Stimulated activated CD8-positive, alpha-beta memory T cell treated with anti-CD3 and anti-CD28 coated beads, Interleukin-15, amount 100 ng/mL, for 24 hours (primary cell): ENCODE measurements around the gene OPTC.
"Not testable (repeated sequence)": the region's sequence is repeated elsewhere in the genome, so short reads cannot be mapped to it uniquely, and the experiment has no call there.

Experiments
- DNase-seq: peaks from one replicate; pipeline ENCODE4 v3.0.0-alpha.2; 2020; ENCODE audit warnings: low read depth

The OPTC gene

GRCh38 chr1:203517426-203518110 lies 23.6 kb downstream of the OPTC start:
- no peak for DNase-seq

- not testable (repeated sequence) for DNase-seq
Observed at GRCh38 chr1:203518139-203518538, 24.2 kb downstream of the OPTC start.

DNA sequence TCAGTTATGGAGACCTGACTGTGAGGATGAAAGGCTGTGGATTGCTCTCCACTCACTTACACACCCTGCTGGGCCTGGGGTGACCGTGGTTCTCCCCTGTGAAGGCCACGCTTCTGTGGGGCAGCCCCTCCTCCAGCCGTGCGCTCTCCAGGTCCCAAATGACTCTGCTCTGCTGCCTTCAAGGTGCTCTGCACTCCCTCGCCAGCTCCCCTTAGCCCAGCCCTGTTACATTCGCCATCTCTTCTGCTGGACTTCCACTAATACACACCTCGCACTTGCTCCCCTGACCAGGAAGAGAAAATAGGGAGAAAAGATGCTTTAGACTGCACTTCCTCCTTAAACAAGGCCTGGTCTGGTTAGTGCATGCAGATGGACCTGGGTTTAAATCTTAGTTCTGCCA lies 24.6 kb downstream of the OPTC start:
- DNase-seq: no peak

- DNase-seq: no peak
Observed at GRCh38 chr1:203519053-203519840, 25.3 kb downstream of the OPTC start.

DNA sequence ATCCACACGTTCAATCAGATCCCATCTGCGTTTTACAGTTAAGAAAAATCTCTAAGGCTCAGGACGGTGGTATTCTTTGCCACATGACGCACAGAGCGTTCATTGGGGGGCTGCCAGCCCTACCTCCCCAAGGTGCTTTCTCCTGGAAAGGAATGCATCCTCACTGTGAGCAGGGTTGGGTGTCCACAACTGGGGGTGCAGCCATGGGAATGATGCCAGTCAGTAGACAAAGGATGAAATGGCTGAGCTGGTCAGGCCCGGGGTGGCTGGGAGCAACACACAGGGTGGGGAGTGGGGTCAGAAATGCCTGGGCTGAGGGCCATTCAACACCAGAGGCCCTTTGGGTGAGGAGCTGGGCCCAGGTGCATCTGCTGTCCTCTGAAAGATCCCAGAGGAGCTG lies 25.9 kb downstream of the OPTC start:
- no peak for DNase-seq

DNA sequence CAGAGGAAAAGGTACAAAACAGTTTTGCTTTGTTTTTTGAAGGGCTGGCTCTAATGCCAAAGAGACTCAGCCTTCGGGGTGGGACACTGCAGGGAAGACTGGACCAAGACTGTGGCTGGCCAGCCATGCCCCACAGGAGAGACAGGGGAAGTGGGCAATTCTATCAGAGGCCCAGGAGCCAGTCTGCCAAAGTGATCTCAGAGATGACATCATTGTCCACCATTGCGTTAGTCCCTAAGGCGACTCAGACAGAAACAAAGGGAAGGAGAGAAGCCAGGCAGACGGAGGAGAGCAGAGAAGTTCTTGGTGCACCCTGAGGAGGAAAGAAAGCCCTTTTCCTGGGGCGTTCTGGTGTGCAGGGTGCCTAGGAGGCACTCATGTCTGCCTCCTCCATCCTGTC lies 26.4 kb downstream of the OPTC start:
- no peak for DNase-seq

DNA sequence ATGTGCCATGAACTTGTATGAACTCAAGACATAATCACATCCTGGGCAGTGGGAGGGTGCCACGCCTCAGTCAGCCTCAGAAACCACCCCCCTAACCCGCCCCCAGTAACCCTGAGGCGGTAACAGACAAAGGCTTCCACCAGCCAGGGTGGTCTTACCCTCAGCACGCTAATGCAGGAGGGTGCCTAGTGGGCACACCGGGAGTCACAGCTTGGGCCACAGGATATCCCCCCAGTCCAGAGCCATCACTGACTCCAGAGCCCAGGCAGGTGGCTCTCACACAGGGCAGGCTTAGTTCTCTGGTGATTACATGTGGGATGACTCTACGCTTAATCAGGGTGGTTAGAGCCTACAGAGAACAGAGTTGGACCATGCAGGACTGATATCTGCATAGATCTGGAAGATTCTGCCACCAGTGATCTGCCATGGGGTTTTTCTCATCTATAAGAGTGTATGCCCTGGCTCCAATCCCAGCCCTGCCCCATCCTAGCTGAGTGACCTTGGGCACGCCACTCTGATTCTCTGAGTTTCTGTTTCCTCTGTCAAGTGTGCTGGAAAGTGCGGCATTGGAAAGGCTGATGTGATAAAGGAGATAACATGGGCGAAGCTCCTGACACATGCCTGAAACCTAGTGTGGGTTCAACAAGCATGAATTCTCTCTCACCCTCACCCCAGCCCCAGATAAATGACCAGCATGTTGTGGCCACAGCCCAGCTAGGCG lies 27.3 kb downstream of the OPTC start:
- no peak for DNase-seq

DNA sequence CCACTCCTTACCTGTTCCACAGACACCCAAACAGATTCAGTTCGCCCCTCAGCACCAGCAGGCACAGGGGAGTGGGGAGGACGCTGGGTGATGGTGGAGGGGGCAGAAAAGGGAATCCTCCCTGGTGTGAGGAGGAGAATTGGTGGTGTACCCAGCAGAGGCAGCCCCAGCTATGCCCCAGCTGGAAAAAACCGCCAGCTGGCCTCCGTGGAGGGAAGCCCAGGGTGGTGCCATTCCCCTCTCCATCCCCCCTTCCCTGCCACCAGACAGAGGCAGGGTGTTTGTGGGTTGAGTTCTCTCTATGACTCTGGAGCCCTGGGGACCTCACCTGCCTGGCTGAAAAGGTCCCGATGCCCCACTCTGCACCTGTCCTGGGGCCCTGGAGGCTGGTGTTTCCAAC lies 27.9 kb downstream of the OPTC start:
- DNase-seq: no peak

DNA sequence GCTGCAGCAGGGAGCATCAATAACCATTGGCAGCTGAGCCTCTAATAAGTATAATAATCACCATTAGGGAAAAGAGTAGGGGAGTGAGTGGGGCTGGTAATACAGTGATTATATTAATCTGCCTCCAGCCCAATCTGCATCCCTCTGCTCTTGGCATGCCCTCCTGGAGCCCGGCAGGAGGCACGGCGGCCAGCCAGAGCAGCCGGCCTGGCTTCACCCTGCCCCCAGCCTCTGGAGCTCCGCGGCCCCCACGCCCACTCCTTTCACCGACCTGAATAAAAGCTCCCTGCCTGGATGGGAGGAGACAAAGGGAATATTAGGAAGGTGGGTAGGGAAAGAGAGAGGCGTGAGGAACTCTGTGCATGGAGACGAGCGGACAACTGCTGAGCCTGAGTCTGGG lies 28.3 kb downstream of the OPTC start:
- no peak for DNase-seq

DNA sequence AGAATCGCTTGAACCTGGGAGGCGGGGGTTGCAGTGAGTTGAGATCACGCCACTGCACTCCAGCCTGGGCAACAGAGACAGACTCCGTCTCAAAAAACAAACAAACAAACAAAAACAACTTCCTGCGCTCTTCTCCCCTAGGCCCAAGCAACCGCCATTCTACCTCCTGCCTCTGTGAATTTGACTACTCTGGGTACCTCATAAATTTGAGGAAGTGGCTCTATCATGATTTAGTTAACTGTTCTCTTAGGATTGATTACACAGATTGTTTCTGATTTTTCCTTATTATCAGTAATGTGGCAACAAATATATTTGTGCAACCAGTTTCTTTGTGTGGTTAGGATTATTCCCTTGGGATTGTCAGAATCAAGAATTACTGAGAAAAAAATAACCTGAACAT lies 29.7 kb downstream of the OPTC start:
- no peak for DNase-seq

DNA sequence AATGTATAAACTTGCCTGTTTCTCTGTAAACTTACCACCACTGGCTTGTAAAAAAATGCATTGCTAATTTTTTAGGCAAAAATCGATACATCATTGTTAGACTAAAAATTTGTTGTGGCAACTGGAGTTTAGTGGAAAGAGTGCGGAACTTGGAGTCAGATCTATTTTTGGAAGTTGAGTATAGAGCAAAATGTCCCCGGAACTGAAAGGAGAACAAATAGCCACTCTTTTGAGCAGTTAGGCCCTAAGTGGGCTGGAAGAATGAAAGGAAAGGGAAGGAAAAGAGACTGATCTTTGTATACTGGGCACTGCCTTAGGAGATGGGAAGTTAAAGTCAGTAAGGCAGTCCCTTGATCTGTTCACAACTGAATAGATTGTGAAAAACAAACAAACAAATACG lies 30.2 kb downstream of the OPTC start:
- no peak for DNase-seq

DNA sequence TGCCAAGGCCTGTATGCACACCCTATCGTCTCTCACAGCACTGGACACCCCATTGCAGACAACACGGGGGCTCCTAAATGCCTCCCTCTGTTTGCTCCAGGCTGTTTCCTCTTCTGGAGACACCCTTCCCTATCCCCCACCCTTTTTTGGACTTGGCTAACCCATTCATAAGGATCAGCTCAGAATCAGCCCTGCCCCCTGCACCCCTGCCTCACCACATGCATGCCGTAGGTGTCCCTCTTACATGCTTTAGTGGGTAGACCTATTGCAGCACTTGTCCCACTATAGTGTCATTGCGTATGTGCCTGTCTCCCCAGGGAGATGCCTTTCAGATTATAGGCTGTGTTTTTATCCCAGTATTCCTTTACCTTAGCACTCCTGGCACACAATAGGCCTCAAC lies 30.9 kb downstream of the OPTC start:
- no peak for DNase-seq

DNA sequence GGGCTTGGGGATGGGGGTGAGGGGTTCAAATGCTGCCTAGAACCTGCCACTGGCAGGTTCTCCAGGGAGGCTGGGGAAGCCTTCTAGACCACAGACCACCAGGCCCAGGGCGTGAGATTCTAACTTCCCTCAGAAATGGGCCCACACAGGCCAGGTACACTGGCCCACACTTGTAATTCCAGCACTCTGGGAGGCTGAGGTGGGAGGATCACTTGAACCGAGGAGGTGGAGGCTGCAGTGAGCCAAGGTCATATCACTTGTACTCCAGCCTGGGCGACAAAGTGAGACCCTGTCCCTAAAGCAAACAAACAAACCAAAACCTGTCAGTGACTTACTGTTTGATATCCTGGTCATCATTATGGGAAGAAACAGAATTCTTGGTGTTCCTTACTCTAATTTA lies 31.7 kb downstream of the OPTC start:
- DNase-seq: no peak

DNA sequence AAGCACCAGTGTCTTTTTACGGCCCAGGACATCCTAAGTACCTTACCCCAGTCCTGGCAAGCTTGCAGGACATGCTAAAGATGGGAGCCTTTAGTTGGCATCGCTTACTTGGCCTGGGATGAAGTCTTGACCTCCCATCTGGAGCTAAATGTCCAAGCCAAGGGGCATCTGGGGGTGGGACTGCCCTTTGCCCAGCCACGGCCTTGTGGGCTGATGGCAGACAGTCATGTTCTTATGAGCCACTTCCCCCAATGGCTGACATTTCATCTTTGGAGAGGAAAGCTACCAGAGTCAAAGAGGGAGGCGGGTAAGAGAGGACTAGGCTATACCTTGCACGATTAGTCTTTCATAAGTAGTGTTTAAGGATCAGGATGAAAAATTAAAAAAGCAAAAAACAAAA lies 32.2 kb downstream of the OPTC start:
- no peak for DNase-seq

- DNase-seq: no peak
Observed at GRCh38 chr1:203526572-203526971, 32.6 kb downstream of the OPTC start.

DNA sequence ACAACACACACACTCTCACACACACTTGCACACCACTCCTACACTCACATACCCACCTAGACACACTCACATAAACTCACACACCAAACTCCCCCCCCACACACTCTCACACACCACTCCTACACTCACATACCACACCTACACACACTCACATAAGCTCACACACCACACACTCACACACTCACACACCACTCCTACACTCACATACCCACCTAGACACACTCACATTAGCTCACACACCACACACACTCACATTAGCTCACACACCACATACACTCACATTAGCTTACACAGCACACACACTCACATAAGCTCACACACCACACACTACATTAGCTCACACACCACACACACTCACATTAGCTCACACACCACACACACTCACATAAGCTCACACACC lies 33.1 kb downstream of the OPTC start:
- DNase-seq: no peak

GRCh38 chr1:203528063-203528462 lies 34.1 kb downstream of the OPTC start:
- DNase-seq: no peak

DNA sequence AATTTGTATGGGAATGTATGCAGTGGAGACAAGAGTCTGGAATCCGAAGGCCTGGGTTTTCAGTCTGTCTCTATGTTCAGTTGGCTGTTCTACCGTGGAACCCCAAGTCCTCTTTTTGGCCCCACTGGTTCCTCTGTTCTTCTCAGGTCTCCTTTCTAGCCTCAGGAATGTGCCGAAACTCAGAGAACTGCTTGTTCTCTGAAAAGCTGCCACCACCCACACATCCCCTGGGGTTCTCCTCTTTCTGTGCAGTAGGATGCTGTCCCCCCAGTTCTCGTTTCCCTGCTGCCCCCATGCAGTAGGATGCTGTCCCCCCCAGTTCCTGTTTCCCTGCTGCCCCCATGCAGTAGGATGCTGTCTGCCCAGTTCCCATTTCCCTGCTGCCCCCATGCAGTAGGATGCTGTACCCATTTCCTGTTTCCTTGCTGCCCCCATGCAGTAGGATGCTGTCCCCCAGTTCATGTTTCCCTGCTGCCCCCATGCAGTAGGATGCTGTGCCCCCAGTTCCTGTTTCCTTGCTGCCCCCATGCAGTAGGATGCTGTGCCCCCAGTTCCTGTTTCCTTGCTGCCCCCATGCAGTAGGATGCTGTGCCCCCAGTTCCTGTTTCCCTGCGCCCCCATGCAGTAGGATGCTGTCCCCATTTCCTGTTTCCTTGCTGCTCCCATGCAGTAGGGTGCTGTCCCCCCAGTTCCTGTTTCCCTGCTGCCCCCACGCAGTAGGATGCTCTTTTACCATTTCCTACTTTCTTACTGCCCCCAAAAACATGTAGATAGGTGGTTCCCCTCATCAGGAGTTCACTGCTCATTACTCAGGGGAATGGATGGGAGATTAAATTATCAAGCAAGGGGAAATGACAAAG lies 35.3 kb downstream of the OPTC start:
- DNase-seq: no peak

DNA sequence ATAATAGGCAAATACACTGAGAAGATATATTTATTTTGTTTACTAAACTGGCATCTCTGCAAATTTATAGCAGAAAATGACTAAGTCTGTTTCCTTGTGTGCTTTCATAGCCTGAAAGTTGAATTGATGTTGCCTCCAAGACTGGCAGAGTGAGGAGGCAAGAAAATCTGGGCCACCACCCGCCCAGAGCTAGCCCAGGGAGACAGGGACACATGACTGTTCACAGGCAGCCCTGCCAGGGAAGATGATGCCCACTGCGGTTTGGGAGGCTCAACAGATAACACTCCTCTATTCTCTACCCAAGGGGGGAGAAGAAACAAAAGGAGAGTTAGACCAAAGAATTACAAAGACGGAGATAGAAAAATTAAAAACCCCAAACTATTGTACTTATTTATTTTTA lies 37.1 kb downstream of the OPTC start:
- DNase-seq: no peak

DNA sequence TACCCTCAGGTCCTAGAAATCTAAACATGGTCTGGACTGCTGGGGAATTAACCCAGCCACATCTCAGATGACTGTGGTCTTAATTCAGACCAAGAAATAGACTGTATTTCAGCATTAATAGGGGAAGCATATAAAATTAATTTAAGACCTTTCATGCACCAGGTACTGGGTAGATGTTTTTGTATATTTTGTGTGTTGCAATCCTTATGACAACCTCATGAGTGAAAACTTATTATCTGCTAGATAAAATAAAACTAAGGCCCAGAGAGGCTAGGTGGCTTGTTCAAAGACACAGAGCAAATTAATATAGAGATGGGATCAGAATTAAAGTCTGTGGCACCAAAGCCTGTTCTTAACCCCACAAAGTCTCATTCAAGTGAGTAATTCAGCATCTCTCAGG lies 40.1 kb downstream of the OPTC start:
- no peak for DNase-seq

DNA sequence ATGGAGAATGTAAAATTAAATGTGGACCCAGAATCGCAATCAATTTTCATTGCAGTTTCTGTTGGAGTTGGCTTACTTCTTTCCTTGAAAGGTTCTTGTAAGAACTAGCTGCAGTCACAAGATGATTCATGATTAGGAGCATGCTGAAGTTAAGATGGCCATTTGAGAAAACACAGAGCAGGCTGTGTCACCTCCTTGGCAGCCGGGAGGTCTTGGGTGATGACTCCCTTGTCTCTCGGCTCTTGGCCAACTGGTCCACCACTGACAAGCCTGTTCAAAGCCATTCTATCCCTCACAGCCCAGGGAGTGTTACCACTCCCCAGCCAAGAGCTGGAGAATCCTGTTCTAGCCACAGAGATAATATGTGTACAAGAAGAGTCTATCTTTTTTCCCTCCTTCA lies 40.6 kb downstream of the OPTC start:
- DNase-seq: no peak

- no peak for DNase-seq
Observed at GRCh38 chr1:203536575-203536974, 42.6 kb downstream of the OPTC start.
